Glutamatergic neuron (in vitro differentiated cells): Measurements from ENCODE around the gene FAF1. TPM values are rescaled to one million over a fixed set of nuclear protein-coding genes. Genes with fewer than 3 reads are reported as not detected.

ENCODE experiments used
- DNase-seq: peaks from one replicate; pipeline ENCODE4 v3.0.0; 2022
- H3K27ac Mint-ChIP-seq: one replicate; pipeline ENCODE4 v1.8.0; 2020; ENCODE audit warnings: mild to moderate bottlenecking, mixed read lengths, inconsistent platforms; ENCODE audit not compliant: unreplicated experiment
- H3K27me3 Mint-ChIP-seq: one replicate; pipeline ENCODE4 v1.8.0; 2020; ENCODE audit warnings: mild to moderate bottlenecking, moderate library complexity, mixed read lengths, inconsistent platforms; ENCODE audit not compliant: unreplicated experiment
- H3K36me3 Mint-ChIP-seq: one replicate; pipeline ENCODE4 v1.8.0; 2020; ENCODE audit warnings: mild to moderate bottlenecking, mixed read lengths, inconsistent platforms; ENCODE audit not compliant: unreplicated experiment
- H3K4me1 Mint-ChIP-seq: one replicate; pipeline ENCODE4 v1.8.0; 2020; ENCODE audit warnings: mild to moderate bottlenecking, low read depth, mixed read lengths, inconsistent platforms; ENCODE audit not compliant: unreplicated experiment
- H3K4me3 Mint-ChIP-seq: one replicate; pipeline ENCODE4 v1.8.0; 2020; ENCODE audit warnings: mild to moderate bottlenecking, mixed read lengths, inconsistent platforms; ENCODE audit not compliant: unreplicated experiment
- H3K9me3 Mint-ChIP-seq: one replicate; pipeline ENCODE4 v1.8.0; 2020; ENCODE audit warnings: mild to moderate bottlenecking, moderate library complexity, mixed read lengths, inconsistent platforms; ENCODE audit not compliant: unreplicated experiment
- CTCF ChIP-seq: fragments of 200-600 bp; sonication (generic); IDR thresholded peaks from one replicate; pipeline ENCODE4 v1.5.0; 2021; ENCODE audit not compliant: partially characterized antibody, unreplicated experiment
- total RNA-seq: library from RNA; stranded (reverse); fragmentation: NEBNext Ultra II Directional; extraction: Animal tissue kit (Norgen Biotek cat#: 25700); gene quantifications from one replicate; pipeline ENCODE4 v1.2.1, GENCODE V29; 2021; ENCODE audit not compliant: unreplicated experiment

The FAF1 gene
- total RNA-seq, 1 donor from 2014 or later: 57.3 TPM

GRCh38 chr1:50982611-50983010 is 22.5 kb upstream of the FAF1 start:
- DNase-seq: no peak
- peaks cover 8% of the 10 kb centered on the region for H3K9me3 Mint-ChIP-seq
- H3K27me3 Mint-ChIP-seq: peaks cover 11% of the 10 kb centered on the region
- no peak overlapping the region for H3K4me3 Mint-ChIP-seq
- no peak for TF ChIP-seq CTCF
- peaks cover 2% of the 10 kb centered on the region for H3K4me1 Mint-ChIP-seq
- H3K27ac Mint-ChIP-seq: no peak overlapping the region
- H3K36me3 Mint-ChIP-seq: no peaks in the 10 kb centered on the region

GRCh38 chr1:50981741-50982140 is 21.7 kb upstream of the FAF1 start:
- H3K4me1 Mint-ChIP-seq: peaks cover 5% of the 10 kb centered on the region
- no peaks in the 10 kb centered on the region for H3K36me3 Mint-ChIP-seq
- no peak for TF ChIP-seq CTCF
- no peak overlapping the region for H3K27ac Mint-ChIP-seq
- no peak overlapping the region for H3K4me3 Mint-ChIP-seq
- peaks cover 8% of the 10 kb centered on the region for H3K9me3 Mint-ChIP-seq
- H3K27me3 Mint-ChIP-seq: peaks cover 12% of the 10 kb centered on the region
- no peak for DNase-seq

GRCh38 chr1:50980505-50980904 is 20.4 kb upstream of the FAF1 start:
- Mint-ChIP-seq H3K27me3 (peaks cover 20% of the 10 kb centered on the region), H3K4me3 (no peak overlapping the region), H3K27ac (no peak overlapping the region), H3K36me3 (no peaks in the 10 kb centered on the region), H3K9me3 (peaks cover 9% of the 10 kb centered on the region), H3K4me1 (peaks cover 6% of the 10 kb centered on the region)
- DNase-seq: no peak
- no peak for TF ChIP-seq CTCF

GRCh38 chr1:50979937-50980336 is 19.9 kb upstream of the FAF1 start:
- Mint-ChIP-seq H3K36me3 (no peaks in the 10 kb centered on the region), H3K27ac (no peak overlapping the region), H3K27me3 (peaks cover 23% of the 10 kb centered on the region), H3K4me3 (no peak overlapping the region), H3K4me1 (peaks cover 6% of the 10 kb centered on the region), H3K9me3 (peaks cover 9% of the 10 kb centered on the region)
- DNase-seq: no peak
- no peak for TF ChIP-seq CTCF

- TF ChIP-seq CTCF: no peak
- no peaks in the 10 kb centered on the region for H3K36me3 Mint-ChIP-seq
- DNase-seq: no peak
- H3K27ac Mint-ChIP-seq: no peak overlapping the region
- peaks cover 6% of the 10 kb centered on the region for H3K4me1 Mint-ChIP-seq
- peaks cover 25% of the 10 kb centered on the region for H3K27me3 Mint-ChIP-seq
- H3K4me3 Mint-ChIP-seq: peak overlapping the region; percentile 80
- H3K9me3 Mint-ChIP-seq: peaks cover 9% of the 10 kb centered on the region
Measured at GRCh38 chr1:50978852-50979781, 19.1 kb upstream of the FAF1 start.
